Uterus (tissue), 4 donors: ENCODE results near the gene NHERF1. TPM values are rescaled to one million over a fixed set of nuclear protein-coding genes. Genes with fewer than 3 reads are reported as not detected.
A peak's percentile ranks its signal among the peaks of the same experiment; 100 is the strongest.

Experiments
- DNase-seq, 2 donors: peaks; one replicate each; pipeline ENCODE4 v3.0.0-alpha.2; 2019 to 2020
- H3K27ac ChIP-seq, 2 donors: fragments of 200-600 bp; sonication (generic); 1 replicate in 1 of 2; 2 replicates in 1 of 2; pipeline ENCODE4 v1.5.1; 2016 to 2018
- H3K27me3 ChIP-seq, 2 donors: fragments of 200-600 bp; sonication (generic); one replicate each; pipeline ENCODE4 v1.5.1; 2018 to 2019; ENCODE audit warnings: control low read depth in 1 of 2
- H3K36me3 ChIP-seq, 2 donors: fragments of 200-600 bp; sonication (generic); one replicate each; pipeline ENCODE4 v1.5.1; 2019; ENCODE audit warnings: control low read depth in 1 of 2
- H3K4me1 ChIP-seq, 2 donors: fragments of 200-600 bp; sonication (generic); one replicate each; pipeline ENCODE4 v1.5.1; 2018 to 2019; ENCODE audit warnings: control low read depth in 1 of 2
- H3K4me3 ChIP-seq, 2 donors: fragments of 200-600 bp; sonication (generic); 1 replicate in 1 of 2; 2 replicates in 1 of 2; pipeline ENCODE4 v1.5.1; 2018 to 2019; ENCODE audit warnings: mild to moderate bottlenecking in 1 of 2
- H3K9me3 ChIP-seq, 2 donors: fragments of 200-600 bp; sonication (generic); one replicate each; pipeline ENCODE4 v1.5.1; 2019; ENCODE audit warnings: control low read depth in 1 of 2
- CTCF ChIP-seq, 4 experiments: fragments of 200-600 bp in 2 of 4; fragments of 450-650 bp in 2 of 4; sonication (generic) in 2 of 4; IDR thresholded peaks; one replicate each; pipeline ENCODE4 v1.5.1; 2016 to 2019; ENCODE audit warnings: antibody characterized with exemption in 4 of 4, mild to moderate bottlenecking in 2 of 4, moderate library complexity in 1 of 4
- POLR2A ChIP-seq, 2 donors: fragments of 450-650 bp; IDR thresholded peaks; one replicate each; pipeline ENCODE4 v1.6.1; 2016; ENCODE audit warnings: antibody characterized with exemption in 2 of 2, mild to moderate bottlenecking in 1 of 2, moderate library complexity in 1 of 2
- intact Hi-C: fragments of 100-400 bp; cut with DNase I; formaldehyde crosslinking; loops from one replicate; pipeline ENCODE4 v1.15.1; 2023; ENCODE audit warnings: low total_unique reads
- total RNA-seq, 4 donors: library from RNA; depleted of rRNA in 3 of 4; stranded (reverse); fragments of >200 nt in 3 of 4; gene quantifications; one replicate each; pipeline versions ENCODE4 v1.1.0 to v1.2.4, GENCODE V29; 2014 to 2023
- donor health status: DM: yes; HTN: yes; CAD: no.

Gene NHERF1
- 10 to 100 TPM in 3 of 4 donors, 1 to 10 TPM in 1; 3.3 to 16.9 (median 12.0) TPM for total RNA-seq

GRCh38 chr17:74748529-74749278 is at the start of gene NHERF1:
Gene NHERF1 (plus strand): TSS chr17:74748628. CDS start chr17:74748847, 219 bp downstream.
- Histone ChIP-seq H3K9me3 (no peaks in the 10 kb centered on the region), H3K36me3 (no peaks in the 10 kb centered on the region), H3K4me1 (no peaks in the 10 kb centered on the region), H3K4me3 (peak within 1 kb of the TSS; percentile 62 to 92), H3K27ac (peak within 1 kb of the TSS; percentile 30 to 78), H3K27me3 (no peaks in the 10 kb centered on the region)
- intact Hi-C loops, result loop anchor here (10.0 kb wide), 2 partner anchors 116 to 206 kb away; no protein-coding TSS in a partner anchor
- peak; percentile 85 to 88 for DNase-seq
- peak in 1 of 4 experiments; percentile 6 for TF ChIP-seq CTCF (IDR thresholded peaks at IDR 0.05)
- TF ChIP-seq POLR2A (IDR thresholded peaks at IDR 0.05), result peak; percentile 95

- no peaks in the 10 kb centered on the region for H3K36me3 ChIP-seq
Observed at GRCh38 chr17:74699236-74699635, 49.2 kb upstream of the NHERF1 start.

GRCh38 chr17:74702116-74702871 is 46.1 kb upstream of the NHERF1 start:
- no peaks in the 10 kb centered on the region for H3K9me3 ChIP-seq
- intact Hi-C loops, result no loop called here
- TF ChIP-seq POLR2A (IDR thresholded peaks at IDR 0.05) (no peak), CTCF (IDR thresholded peaks at IDR 0.05) (no peak)
- H3K27ac ChIP-seq, result no peak overlapping the region
- no peak overlapping the region for H3K4me3 ChIP-seq
- H3K36me3 ChIP-seq, result no peaks in the 10 kb centered on the region
- H3K4me1 ChIP-seq, result no peaks in the 10 kb centered on the region
- no peak for DNase-seq
- no peaks in the 10 kb centered on the region for H3K27me3 ChIP-seq

More at GRCh38 chr17:74699236-74699635, 49.2 kb upstream of the NHERF1 start:
- intact Hi-C loops, result no loop called here
- Histone ChIP-seq H3K27me3 (no peaks in the 10 kb centered on the region), H3K4me1 (no peaks in the 10 kb centered on the region), H3K4me3 (no peak overlapping the region), H3K9me3 (no peaks in the 10 kb centered on the region), H3K27ac (no peak overlapping the region)
- TF ChIP-seq CTCF (IDR thresholded peaks at IDR 0.05), result no peak
- TF ChIP-seq POLR2A (IDR thresholded peaks at IDR 0.05), result no peak
- DNase-seq, result no peak

GRCh38 chr17:74703311-74703710 is 45.1 kb upstream of the NHERF1 start:
- intact Hi-C loops, result no loop called here
- Histone ChIP-seq H3K4me1 (no peaks in the 10 kb centered on the region), H3K27me3 (no peaks in the 10 kb centered on the region)

More at GRCh38 chr17:74703311-74703710, 45.1 kb upstream of the NHERF1 start:
- Histone ChIP-seq H3K9me3 (no peaks in the 10 kb centered on the region), H3K4me3 (no peak overlapping the region), H3K27ac (no peak overlapping the region), H3K36me3 (no peaks in the 10 kb centered on the region)
- TF ChIP-seq CTCF (IDR thresholded peaks at IDR 0.05) (no peak), POLR2A (IDR thresholded peaks at IDR 0.05) (no peak)
- no peak for DNase-seq
